Peyer's patch (tissue), 4 donors: Measurements from ENCODE around the gene SPHK1.

Source experiments
- CTCF ChIP-seq, 6 experiments: fragments of 450-650 bp in 4 of 6; fragments of 200-600 bp in 2 of 6; sonication (generic) in 1 of 6; IDR thresholded peaks; one replicate each; pipeline ENCODE4 v1.5.1; 2017 to 2019; ENCODE audit warnings: antibody characterized with exemption in 6 of 6, mild to moderate bottlenecking in 3 of 6, moderate library complexity in 1 of 6
- POLR2A ChIP-seq, 2 donors: fragments of 450-650 bp; IDR thresholded peaks; one replicate each; pipeline ENCODE4 v1.5.1; 2017; ENCODE audit warnings: antibody characterized with exemption in 2 of 2, mild to moderate bottlenecking in 2 of 2, moderate library complexity in 2 of 2

- TF ChIP-seq CTCF (IDR thresholded peaks at IDR 0.05), result no peak
- no peak for TF ChIP-seq POLR2A (IDR thresholded peaks at IDR 0.05)
These were observed 31.4 kb downstream of the SPHK1 start for GRCh38 chr17:76415786-76416185.
